ENCODE data around the gene CNIH2.

DNA sequence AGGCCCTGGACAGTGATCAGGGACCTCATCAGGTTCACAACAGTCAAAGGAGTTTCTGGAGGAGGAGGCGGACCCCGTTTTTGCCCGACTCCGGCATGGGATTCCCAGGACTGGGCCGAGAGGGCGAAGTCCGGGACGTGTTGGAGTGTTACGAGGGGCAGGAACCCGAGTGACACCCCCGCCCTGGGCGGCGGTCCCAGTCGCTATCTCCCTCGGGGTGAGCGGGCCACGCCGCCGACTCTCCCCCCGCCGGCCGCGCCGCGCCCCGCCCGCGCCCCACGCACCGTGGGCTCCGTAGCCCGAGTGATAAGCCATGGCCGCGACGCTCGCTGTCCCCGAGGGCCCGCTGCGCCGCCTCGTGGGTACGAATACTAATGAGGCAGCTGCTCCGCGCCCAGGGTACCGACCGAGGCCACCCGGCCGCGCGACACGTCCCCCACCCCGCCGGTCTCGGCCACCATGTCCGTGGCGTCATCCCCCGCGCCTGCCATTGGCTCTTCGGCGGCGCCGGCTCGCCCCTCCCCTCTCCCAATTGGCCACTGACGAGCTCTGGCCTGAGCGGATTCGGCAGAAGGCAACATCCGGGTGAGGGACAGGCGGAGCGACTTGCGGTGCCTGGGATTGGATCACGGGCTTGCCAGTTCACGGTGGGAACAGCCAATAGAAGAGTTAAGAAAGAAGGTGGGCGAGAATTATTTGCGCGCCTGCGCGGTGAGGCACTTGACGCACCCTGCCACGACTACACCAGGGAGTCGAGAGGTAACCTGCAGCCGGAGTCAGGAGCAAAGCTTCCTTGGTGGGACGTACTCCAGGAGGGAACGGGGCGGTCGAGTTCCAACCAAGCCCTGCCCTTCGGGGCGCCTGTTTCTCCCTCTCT lies 10.9 kb downstream of the CNIH2 start, which contains the start of gene YIF1A:
- peak; percentile 17 for TF ChIP-seq CTCF (conservative IDR thresholded peaks at IDR 0.05; ENCODE audit: low read length)
- no peak for TF ChIP-seq EZH2phosphoT487 (IDR thresholded peaks at IDR 0.05; ENCODE audit: borderline replicate concordance)

Measured in Loucy (cell line).